ENCODE results near the gene TAF9.
A peak's percentile ranks its signal among the peaks of the same experiment; 100 is the strongest.

GRCh38 chr5:69414885-69415583, 45.7 kb upstream of the TAF9 start, which contains the start of gene MARVELD2:
- TF ChIP-seq MAX (CRISPR knock-in tag; IDR thresholded peaks at IDR 0.05): peak; percentile 90
- no peak for TF ChIP-seq CTCF (IDR thresholded peaks at IDR 0.05)
- peak; percentile 98 for TF ChIP-seq USF2 (CRISPR knock-in tag; IDR thresholded peaks at IDR 0.05)
- TF ChIP-seq E2F1 (CRISPR knock-in tag; IDR thresholded peaks at IDR 0.05): no peak; the same call in 1 of the 2 replicates
- TF ChIP-seq PRDM15 (CRISPR knock-in tag; IDR thresholded peaks at IDR 0.05): no peak
- peak; percentile 88; the same call in 1 of the 2 replicates for TF ChIP-seq CBFB (CRISPR knock-in tag; IDR thresholded peaks at IDR 0.05; ENCODE audit: low read depth)

Measured in WTC11 (cell line).